HT-29 (cell line): ENCODE results near the gene ROBO4. TPM values are rescaled to one million over a fixed set of nuclear protein-coding genes. Genes with fewer than 3 reads are reported as not detected.

ENCODE experiments used
- DNase-seq: peaks from one replicate; pipeline ENCODE4 v3.0.0-alpha.2; 2015; ENCODE audit warnings: low spot score
- total RNA-seq: library from RNA; depleted of rRNA; stranded (reverse); fragments of >200 nt; shearing (Covaris generic); gene quantifications from 2 replicates; pipeline ENCODE4 v1.2.3, GENCODE V29; 2014; rRNA removed

ROBO4 gene
- 0.73 TPM in 1 of 2 replicates, not detected in the other for total RNA-seq

- no peak for DNase-seq
Measured at GRCh38 chr11:124897674-124898262, at the start of gene ROBO4. Gene ROBO4, minus strand, starts transcription at chr11:124897865. Its CDS starts 70 bp downstream, at chr11:124897795.

GRCh38 chr11:124946735-124947141 is 49.1 kb upstream of the ROBO4 start:
- DNase-seq = no peak

DNA sequence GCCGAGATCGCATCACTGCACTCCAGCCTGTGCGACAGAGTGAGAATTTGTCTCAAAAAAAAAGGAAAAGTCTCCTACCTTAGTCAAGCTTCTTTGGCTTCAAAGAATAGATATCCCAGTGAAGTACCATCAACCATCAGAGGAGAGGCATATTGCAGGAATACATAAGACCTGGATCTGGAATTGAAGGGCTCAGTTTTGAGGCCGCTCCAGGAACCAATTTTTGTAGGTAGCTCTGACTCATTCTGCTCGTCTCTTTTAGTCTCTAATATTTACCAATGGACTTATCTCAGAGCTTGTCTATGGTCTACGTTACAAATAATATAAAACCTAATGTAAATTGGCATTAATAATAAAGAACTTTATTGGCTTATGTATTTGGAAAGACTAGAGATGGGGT is 48.2 kb upstream of the ROBO4 start:
- DNase-seq = no peak

DNA sequence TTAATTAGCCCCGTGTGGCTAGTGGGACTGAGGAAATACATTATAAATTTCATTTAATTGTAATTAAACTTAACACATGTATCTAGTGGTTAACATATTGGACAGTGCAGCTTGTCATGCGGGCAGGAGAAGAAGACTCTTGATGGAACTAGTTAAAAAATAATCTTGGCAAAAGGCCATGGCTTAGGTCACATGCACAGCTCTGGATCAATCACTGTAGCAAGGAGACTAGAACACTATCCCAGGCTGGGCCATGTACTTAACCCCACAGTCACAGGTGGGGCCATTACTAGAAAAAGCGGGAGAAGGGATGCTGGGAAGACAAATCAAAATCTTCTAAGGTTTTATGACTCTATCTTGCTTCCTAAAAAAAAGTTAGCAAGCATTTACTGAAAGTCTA is 46.9 kb upstream of the ROBO4 start:
- DNase-seq = no peak

GRCh38 chr11:124943741-124944140 is 46.1 kb upstream of the ROBO4 start:
- DNase-seq = no peak

DNA sequence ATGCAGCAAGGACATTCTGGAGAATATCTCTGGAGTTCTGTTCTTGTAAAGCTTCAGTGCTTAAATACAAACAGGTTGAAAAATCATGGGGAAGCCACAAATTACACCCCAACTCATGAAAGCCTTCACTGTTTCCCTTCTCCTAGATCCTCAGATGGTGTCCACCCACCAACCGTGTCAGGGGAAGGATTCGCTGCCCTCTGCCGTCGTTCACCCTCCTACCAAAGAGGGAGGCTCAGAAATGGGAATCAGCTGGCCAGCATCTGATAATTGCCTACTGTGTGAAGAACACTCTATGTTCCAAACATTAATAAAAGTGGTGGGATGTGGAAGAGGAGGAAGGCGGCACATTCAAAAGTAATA is 45.6 kb upstream of the ROBO4 start:
- no peak for DNase-seq

GRCh38 chr11:124942466-124943253 is 45.0 kb upstream of the ROBO4 start:
- no peak for DNase-seq

GRCh38 chr11:124941703-124942102 is 44.0 kb upstream of the ROBO4 start:
- no peak for DNase-seq

DNA sequence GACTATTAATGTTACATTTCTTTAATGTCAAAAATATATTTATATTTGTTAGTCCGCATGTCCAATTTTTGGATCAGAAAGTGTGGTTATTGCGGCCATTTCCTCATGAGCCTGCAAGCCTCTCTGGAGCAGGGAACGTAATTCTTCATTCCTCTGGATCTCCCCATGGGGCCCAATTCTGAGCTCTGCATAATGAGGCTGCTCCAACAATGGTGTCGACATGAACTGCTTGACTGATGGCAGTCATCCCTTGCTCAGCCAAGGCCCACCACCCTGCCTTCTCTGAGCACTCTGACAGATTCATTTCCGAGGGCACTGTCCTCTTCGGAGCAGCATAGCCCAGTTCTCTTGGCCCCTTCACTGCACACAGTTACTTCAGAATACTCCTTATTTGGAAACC is 41.3 kb upstream of the ROBO4 start:
- no peak for DNase-seq

DNA sequence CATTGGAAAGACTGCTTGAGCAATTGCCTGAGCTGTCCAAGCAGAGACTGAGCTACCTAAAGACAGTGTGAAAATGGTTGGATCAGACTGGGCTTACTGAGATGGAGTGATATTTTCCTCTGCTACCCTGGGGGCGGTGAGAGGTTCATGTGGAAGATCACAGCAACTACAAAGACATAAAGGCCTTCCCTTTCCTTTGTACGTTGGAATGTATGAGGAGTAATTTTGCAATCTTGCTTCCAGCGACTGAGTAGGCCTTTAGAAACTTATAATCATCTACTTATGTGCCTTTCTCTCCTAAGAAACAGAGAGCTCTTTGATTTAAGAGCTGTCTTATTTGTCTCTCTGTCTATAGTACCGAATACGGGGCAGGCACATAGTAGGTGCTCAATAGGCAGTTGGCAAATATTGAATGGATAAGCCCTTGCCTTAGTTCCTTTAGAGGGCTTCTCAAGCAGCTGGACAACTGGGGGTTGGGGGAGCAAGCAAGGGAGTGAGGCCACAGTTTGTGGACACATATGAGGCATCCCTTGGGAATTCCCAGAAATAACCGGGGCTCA is 40.6 kb upstream of the ROBO4 start:
- no peak for DNase-seq

DNA sequence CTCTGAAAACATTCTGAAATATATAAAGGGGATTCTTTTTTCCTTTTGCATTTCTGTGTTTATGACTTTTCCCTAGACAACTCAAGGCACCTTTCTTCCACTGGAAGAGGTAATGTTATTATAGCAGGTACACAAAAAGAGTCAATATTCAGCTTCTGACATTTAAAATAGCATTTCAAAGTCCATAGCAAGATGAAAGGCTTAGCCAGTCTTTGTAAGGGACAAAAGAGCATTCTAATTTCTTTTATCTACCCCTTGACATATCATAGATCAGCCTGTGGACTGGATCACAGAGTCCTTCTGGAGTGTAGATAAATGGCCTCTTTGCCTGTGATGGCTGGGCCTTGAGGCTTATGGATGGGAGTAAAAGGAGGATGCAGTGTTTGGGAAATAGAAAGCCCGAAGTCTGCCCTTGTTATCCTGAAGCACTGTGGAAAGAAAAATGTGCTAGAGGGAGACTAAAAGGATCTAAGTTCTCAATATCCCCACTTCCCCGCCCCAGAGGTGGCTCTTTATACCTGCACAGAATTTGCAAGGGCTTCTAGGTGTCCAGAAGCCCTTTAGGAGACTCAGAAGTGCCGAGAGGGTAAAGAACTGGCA is 39.8 kb upstream of the ROBO4 start:
- no peak for DNase-seq

DNA sequence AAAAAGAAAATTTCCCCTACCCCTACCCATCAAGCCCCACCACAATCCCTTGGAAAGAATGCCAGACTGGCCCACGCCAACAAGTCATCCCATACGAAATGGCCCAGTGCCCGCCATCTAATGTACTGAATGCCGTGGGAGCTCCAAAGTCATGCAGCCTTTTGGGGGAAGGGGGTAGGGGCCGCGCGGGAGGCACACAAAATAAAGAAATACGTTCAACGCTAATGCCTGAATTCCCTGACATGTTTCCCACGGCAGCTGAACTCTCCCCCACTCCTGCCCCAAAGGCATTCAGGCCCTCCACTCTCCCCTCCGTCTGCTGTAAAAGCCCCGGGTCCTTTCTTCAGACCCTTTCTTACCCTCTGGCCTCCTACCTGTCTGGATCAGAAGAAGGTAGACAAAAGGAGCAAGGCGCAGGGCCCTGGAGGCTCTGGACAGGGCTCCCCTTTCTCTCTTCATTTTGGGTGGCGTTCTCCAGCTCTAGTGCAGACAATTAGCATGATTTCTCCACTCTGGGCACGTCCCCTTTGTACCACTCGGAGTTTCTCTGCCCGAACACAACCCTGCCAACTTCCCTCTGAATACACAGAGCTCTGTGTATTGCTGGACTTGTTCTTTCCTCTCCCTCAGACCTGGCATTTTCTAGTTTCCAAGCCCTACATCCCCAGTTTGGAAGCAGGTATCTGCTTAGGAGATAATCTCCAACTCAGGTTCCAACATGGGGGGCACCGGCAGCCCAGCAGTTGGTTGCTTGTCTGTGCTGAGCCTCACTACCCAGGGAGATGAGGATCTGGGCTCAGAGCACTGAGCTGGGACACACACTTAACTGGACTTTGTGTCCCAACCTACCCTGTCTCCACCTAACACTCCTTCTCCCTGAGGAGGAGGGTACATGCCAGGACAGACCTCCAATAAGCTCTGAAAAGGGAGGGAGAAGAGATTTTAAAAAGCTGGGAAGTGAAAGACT is 38.2 kb upstream of the ROBO4 start, which contains the start of gene HEPACAM:
Gene HEPACAM, minus strand, starts transcription at position 500 of the 967 bp plus-strand sequence. Its CDS starts 41 bp downstream, at position 459.
- DNase-seq = no peak

DNA sequence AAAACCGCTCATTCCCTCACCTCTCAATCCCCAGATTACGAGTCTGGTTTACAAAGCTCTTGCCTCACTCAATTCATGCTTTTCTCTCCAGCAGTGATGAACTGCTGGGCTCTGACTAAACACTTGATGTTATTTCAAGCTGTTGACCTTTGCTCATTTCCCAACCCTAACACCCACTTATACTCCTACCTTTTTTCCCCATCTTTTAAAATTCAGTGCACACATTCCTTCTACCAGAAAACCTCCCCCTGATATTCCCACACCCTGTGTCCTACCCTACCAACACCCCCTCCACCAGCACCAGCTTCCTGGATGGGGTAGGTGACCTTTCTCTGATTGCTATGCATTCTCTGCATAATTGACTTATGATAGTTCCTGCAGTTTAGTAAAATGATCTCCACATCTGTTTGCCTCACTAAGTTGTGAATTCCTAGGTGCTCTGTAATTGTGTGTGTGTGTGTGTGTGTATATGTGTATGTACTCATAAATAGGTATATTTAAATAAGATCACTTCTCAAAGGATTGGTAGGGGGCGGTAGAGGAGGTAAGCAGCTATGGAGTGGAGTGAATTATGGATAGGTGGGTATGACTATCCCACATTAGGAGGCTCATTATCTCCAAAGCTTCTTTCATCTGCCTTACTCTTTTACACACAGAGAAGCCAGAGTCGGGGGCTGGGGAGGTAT is 37.3 kb upstream of the ROBO4 start:
- DNase-seq = no peak

- no peak for DNase-seq
Measured at GRCh38 chr11:124930799-124931198, 33.1 kb upstream of the ROBO4 start.

- DNase-seq = no peak
Measured at GRCh38 chr11:124928942-124929665, 31.4 kb upstream of the ROBO4 start.

GRCh38 chr11:124923296-124923695 is 25.6 kb upstream of the ROBO4 start:
- DNase-seq = no peak

GRCh38 chr11:124922831-124923230 is 25.2 kb upstream of the ROBO4 start:
- no peak for DNase-seq

- DNase-seq = no peak
Measured at GRCh38 chr11:124920870-124921609, 23.4 kb upstream of the ROBO4 start.

- DNase-seq = no peak
Measured at GRCh38 chr11:124920356-124920755, 22.7 kb upstream of the ROBO4 start.
